GM12864 (cell line): ENCODE results near the gene FBXO44.

ENCODE experiments used
- DNase-seq: peaks from one replicate; pipeline ENCODE4 v3.0.0-alpha.2; 2011; ENCODE audit warnings: low read depth
- H3K4me3 ChIP-seq: 2 replicates; pipeline ENCODE4 v1.5.1; 2011; ENCODE audit warnings: mild to moderate bottlenecking, low read depth, low read length, control low read depth
- TF ChIP-seq, protein P1 (sequence below): IDR thresholded peaks from 2 replicates; pipeline ENCODE4 v1.5.1; 2011; ENCODE audit warnings: low read depth, mild to moderate bottlenecking, moderate library complexity, low read length, control low read depth, inconsistent platforms; ENCODE audit errors: missing control alignments

Gene FBXO44

DNA sequence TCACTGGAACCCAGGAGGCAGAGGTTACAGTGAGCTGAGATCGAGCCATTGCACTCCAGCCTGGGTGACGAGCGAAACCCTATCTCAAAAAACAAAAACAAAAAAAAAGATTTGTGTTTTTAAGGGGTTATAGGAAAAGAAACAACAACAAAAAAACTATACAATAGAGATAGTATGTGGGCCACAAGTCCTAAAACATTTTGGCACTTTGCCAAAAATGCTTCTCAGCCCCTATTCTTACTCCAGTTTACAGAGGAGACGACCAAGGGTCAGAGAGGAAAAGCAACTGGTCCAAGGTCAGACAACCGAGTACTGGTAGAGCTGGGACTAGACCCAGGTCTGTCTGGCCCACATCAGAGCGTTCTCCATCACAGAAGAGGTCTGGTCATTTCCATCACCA lies 3.0 kb downstream of the FBXO44 start:
- TF ChIP-seq, protein P1, sequence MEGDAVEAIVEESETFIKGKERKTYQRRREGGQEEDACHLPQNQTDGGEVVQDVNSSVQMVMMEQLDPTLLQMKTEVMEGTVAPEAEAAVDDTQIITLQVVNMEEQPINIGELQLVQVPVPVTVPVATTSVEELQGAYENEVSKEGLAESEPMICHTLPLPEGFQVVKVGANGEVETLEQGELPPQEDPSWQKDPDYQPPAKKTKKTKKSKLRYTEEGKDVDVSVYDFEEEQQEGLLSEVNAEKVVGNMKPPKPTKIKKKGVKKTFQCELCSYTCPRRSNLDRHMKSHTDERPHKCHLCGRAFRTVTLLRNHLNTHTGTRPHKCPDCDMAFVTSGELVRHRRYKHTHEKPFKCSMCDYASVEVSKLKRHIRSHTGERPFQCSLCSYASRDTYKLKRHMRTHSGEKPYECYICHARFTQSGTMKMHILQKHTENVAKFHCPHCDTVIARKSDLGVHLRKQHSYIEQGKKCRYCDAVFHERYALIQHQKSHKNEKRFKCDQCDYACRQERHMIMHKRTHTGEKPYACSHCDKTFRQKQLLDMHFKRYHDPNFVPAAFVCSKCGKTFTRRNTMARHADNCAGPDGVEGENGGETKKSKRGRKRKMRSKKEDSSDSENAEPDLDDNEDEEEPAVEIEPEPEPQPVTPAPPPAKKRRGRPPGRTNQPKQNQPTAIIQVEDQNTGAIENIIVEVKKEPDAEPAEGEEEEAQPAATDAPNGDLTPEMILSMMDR: no peak
- no peak for DNase-seq
- no peak overlapping the region for H3K4me3 ChIP-seq

DNA sequence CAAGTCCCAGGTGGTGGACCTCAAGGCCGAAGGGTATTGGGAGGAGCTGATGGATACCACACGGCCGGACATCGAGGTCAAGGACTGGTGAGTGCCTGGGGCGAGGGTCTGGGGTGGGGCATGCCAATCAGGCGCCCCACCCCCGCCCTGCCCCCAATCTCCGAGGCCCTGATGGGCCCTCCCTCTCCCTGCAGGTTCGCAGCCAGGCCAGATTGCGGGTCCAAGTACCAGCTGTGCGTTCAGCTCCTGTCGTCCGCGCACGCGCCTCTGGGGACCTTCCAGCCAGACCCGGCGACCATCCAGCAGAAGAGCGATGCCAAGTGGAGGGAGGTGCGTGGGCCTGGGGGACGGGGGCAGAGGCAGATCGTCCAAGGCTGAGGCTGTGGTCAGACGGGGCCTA lies 3.9 kb downstream of the FBXO44 start:
- H3K4me3 ChIP-seq: no peak overlapping the region
- TF ChIP-seq, protein P1: no peak
- no peak for DNase-seq

DNA sequence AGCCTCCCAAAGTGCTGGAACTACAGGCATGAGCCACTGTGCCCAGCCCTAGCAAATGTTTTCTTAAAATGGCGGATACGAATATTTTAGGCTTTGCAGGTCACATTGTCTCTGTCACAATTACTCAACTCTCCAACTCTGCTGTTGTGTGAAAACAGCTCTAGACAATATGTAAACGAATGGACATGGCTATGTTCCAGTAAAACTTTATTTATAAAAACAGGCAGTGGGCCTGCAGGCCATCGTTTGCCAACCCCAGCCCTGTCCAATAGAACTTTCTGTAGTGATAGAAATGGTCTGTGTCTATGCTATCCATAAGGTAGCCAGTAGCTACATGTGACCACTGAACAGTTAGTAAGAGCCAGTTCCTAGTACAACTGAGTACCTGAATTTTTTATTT lies 5.1 kb downstream of the FBXO44 start:
- no peak for DNase-seq
- H3K4me3 ChIP-seq: no peak overlapping the region
- TF ChIP-seq, protein P1: no peak

DNA sequence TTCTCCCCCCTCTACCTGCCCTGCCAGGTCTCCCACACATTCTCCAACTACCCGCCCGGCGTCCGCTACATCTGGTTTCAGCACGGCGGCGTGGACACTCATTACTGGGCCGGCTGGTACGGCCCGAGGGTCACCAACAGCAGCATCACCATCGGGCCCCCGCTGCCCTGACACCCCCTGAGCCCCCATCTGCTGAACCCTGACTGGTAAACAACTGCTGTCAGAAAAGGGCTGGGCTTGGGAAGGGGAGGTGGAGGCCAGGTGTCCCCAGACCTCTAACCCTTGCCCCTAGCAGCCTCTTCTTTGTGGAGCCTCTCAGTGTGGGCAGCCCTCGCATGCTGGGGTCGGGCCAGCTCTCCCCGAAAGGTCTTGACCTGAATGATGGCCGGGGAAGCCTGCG lies 6.4 kb downstream of the FBXO44 start:
- DNase-seq: no peak
- TF ChIP-seq, protein P1: no peak
- no peak overlapping the region for H3K4me3 ChIP-seq

DNA sequence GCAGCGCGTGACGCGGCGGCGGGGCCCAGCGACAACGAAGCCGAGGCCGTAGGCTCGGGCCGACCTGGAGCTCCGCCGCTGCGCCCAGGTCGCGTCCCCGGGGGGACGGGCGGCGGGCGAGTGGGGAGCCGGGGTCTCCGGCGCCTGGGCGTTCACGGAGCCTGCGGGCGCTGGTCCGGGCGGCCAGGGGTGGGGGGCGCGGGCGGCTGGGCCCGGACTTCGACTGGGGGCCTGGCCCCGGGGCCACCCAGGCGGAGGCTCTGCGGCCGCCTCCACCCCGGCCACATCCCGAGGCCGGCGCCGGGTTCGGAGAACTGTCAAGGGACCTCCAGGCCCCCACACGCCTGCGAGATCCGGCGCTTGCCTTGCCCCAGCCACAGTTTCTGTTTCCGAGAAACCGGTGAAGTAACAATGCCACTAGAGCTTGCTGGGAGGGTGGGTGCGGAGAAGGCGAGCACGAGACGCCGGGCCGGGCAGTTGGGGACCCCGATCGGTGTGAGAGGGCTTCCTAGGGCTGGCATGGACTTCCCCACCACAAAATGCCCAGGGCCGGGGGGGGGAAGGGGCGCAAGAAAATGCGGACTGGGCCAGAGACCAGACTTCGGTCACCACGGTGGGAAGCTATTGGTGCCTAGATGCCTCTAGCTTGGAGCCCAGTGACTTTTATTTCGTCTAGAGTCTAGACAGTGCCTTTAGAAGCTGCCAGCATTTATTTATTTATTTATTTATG lies 9.8 kb downstream of the FBXO44 start:
- TF ChIP-seq, protein P1: no peak
- peak overlapping the region; percentile 68 for H3K4me3 ChIP-seq
- no peak for DNase-seq

DNA sequence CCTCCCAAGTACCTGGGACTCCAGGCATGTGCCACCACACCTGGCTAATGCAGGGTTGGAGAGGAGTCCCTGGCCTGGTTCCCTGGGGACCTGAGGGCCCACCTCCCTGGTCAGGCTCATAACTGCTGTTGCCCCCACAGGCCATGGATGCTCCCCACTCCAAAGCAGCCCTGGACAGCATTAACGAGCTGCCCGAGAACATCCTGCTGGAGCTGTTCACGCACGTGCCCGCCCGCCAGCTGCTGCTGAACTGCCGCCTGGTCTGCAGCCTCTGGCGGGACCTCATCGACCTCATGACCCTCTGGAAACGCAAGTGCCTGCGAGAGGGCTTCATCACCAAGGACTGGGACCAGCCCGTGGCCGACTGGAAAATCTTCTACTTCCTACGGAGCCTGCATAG lies 13.8 kb downstream of the FBXO44 start:
- TF ChIP-seq, protein P1: no peak
- no peak overlapping the region for H3K4me3 ChIP-seq
- no peak for DNase-seq

DNA sequence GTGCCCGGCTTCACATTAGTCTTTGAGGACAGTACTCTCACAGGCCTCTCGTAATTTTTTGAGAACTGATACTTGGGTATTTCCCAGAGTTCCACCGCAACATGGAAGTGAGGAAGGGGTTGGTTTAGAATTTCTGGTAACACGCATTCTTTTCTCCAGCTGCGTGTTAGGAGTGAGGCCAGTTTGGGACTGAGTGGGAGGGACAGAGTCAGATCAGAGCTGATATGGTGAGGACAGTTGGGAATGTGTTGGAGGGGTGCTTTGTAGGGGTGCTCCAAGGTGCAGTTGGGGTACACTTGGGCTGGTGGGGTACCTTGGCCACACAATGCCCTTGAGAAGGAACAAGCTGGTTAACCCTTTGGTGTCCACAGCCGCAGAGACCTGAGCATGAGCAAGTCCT lies 16.1 kb downstream of the FBXO44 start:
- TF ChIP-seq, protein P1: no peak
- DNase-seq: no peak
- H3K4me3 ChIP-seq: no peak overlapping the region
